Measurements from ENCODE around the gene NAV3. TPM values are rescaled to one million over a fixed set of nuclear protein-coding genes. Genes with fewer than 3 reads are reported as not detected.

The NAV3 gene
- total RNA-seq, 2 experiments from 2014 or later, result not detected

DNA sequence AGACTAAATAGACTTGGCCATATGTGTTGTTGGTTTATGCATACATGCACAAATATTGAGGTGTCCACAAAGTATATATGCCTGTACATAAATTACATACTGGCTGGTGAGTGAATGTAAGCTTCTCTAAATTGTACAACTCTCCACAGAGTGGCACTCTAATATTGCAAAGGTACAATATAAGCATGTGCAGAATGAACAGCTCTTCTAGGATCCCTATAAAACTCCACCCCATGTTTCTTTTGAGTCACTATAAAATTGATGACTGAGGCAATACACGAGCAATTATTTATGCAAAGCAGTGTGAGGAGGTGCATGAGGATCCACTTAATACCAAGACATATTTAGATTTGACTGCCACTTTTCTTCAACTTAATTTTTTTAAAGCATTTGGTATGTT is 172.2 kb downstream of the NAV3 start:
- no peaks in the 10 kb centered on the region for H3K4me1 Mint-ChIP-seq (ENCODE audit: low read depth)
- Histone ChIP-seq H3K4me1 (ENCODE audit: insufficient read depth, low read length) (no peaks in the 10 kb centered on the region), H3K36me3 (ENCODE audit: insufficient read depth, low read length) (no peaks in the 10 kb centered on the region), H3K27ac (ENCODE audit: low read depth in 1 of 2, low read length in 2 of 2) (no peak overlapping the region), H3K9me3 (ENCODE audit: control insufficient read depth in 1 of 2, insufficient read depth in 1 of 2, low read length in 2 of 2) (no peaks in the 10 kb centered on the region), H3K27me3 (ENCODE audit: control insufficient read depth in 1 of 2, insufficient read depth in 2 of 2, low read length in 2 of 2) (no peaks in the 10 kb centered on the region), H3K4me3 (ENCODE audit: low read length) (no peak overlapping the region)
- ChIA-PET POLR2A (no interaction called here), CTCF (no interaction called here)
- no peak overlapping the region for H3K4me3 Mint-ChIP-seq
- no peak overlapping the region for H3K27ac Mint-ChIP-seq
- ATAC-seq (ENCODE audit: poor library complexity), result no peak
- no peaks in the 10 kb centered on the region for H3K27me3 Mint-ChIP-seq
- no peak for DNase-seq
- intact Hi-C loops (cut with DNase I, micrococcal nuclease), result no loop called here
- no peaks in the 10 kb centered on the region for H3K9me3 Mint-ChIP-seq
- TF ChIP-seq, protein P1, sequence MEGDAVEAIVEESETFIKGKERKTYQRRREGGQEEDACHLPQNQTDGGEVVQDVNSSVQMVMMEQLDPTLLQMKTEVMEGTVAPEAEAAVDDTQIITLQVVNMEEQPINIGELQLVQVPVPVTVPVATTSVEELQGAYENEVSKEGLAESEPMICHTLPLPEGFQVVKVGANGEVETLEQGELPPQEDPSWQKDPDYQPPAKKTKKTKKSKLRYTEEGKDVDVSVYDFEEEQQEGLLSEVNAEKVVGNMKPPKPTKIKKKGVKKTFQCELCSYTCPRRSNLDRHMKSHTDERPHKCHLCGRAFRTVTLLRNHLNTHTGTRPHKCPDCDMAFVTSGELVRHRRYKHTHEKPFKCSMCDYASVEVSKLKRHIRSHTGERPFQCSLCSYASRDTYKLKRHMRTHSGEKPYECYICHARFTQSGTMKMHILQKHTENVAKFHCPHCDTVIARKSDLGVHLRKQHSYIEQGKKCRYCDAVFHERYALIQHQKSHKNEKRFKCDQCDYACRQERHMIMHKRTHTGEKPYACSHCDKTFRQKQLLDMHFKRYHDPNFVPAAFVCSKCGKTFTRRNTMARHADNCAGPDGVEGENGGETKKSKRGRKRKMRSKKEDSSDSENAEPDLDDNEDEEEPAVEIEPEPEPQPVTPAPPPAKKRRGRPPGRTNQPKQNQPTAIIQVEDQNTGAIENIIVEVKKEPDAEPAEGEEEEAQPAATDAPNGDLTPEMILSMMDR (IDR thresholded peaks at IDR 0.05), result no peak
- no peaks in the 10 kb centered on the region for H3K36me3 Mint-ChIP-seq (ENCODE audit: low read depth)

DNA sequence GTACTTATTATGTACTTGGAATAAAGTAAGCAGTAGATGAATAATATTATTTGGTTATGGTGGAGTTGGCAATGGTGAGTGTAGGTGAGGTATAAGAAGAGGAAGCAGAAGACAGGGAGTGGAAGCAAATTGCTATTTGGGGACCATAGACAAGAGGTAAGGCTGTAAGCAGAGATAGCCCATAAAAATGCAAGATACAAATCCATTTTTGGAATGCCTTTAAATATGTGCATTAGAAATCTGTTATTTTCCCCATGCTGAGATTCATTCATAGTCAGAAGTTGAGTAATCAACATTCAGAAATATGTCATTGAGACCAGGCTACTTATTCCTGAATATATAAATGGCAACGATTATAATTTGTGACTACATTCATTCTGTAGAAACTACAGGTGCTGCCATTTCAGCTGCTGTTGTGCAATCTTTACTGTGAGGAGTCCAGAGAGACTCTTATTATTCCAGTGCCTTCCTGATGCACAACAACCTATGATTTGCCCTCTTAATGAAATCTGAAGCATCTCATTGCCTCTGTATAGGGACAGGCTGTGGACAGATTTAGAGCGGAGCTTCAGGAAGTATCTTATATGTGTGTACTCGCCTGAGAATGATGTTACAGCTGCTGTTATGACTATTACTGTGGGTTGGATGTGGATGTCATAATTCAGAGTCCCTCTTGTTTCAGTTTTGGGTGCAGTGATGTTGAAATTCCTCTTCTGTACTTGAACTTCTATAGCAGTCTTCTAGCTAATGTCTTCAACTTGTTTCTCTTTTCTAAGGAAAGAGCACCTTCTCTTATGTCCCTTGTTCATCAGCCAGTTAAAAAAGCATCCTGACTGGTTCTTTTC is 173.8 kb downstream of the NAV3 start:
- intact Hi-C loops (cut with DNase I, micrococcal nuclease), result no loop called here
- POLR2A ChIA-PET, result no interaction called here

DNA sequence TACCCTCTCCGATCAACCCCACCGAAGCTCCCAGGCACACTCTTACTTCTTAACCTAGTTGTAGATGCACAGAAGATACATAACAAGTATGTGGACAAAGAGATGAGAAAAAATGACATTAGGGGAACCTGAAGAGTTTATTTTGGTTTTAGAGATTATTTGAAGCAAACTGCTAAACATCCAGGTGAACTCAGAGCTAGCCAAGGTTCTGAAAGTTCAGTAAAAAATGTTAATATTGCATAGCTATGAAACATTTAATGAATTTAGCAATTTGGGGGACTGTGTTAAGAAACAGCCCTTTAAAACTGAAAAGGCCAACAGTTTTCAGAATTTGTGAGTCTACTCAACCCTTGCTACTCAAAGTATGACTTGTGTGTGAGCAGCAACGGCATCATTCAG is 174.4 kb downstream of the NAV3 start:
- ChIA-PET CTCF (no interaction called here), POLR2A (no interaction called here)
- Mint-ChIP-seq H3K36me3 (ENCODE audit: low read depth) (no peaks in the 10 kb centered on the region), H3K4me1 (ENCODE audit: low read depth) (no peaks in the 10 kb centered on the region), H3K27me3 (no peaks in the 10 kb centered on the region), H3K9me3 (peaks cover 1% of the 10 kb centered on the region), H3K4me3 (no peak overlapping the region), H3K27ac (no peak overlapping the region)
- DNase-seq (no peak), ATAC-seq (ENCODE audit: poor library complexity) (no peak)
- Histone ChIP-seq H3K9me3 (ENCODE audit: control insufficient read depth in 1 of 2, insufficient read depth in 1 of 2, low read length in 2 of 2) (no peaks in the 10 kb centered on the region), H3K4me1 (ENCODE audit: insufficient read depth, low read length) (no peaks in the 10 kb centered on the region), H3K4me3 (ENCODE audit: low read length) (no peak overlapping the region), H3K27me3 (ENCODE audit: control insufficient read depth in 1 of 2, insufficient read depth in 2 of 2, low read length in 2 of 2) (no peaks in the 10 kb centered on the region), H3K27ac (ENCODE audit: low read depth in 1 of 2, low read length in 2 of 2) (no peak overlapping the region), H3K36me3 (ENCODE audit: insufficient read depth, low read length) (no peaks in the 10 kb centered on the region)
- intact Hi-C loops (cut with DNase I, micrococcal nuclease), result no loop called here
- TF ChIP-seq, protein P1 (IDR thresholded peaks at IDR 0.05), result no peak

More for the DNA sequence above, 173.8 kb downstream of the NAV3 start:
- H3K9me3 ChIP-seq (ENCODE audit: control insufficient read depth in 1 of 2, insufficient read depth in 1 of 2, low read length in 2 of 2), result no peaks in the 10 kb centered on the region
- no peaks in the 10 kb centered on the region for H3K4me1 ChIP-seq (ENCODE audit: insufficient read depth, low read length)
- Mint-ChIP-seq H3K27ac (no peak overlapping the region), H3K36me3 (ENCODE audit: low read depth) (no peaks in the 10 kb centered on the region), H3K9me3 (no peaks in the 10 kb centered on the region), H3K4me3 (no peak overlapping the region), H3K4me1 (ENCODE audit: low read depth) (no peaks in the 10 kb centered on the region), H3K27me3 (no peaks in the 10 kb centered on the region)
- DNase-seq (peak in 1 of 14 experiments; percentile 2), ATAC-seq (ENCODE audit: poor library complexity) (no peak)
- CTCF ChIA-PET, result no interaction called here
- no peaks in the 10 kb centered on the region for H3K36me3 ChIP-seq (ENCODE audit: insufficient read depth, low read length)
- no peaks in the 10 kb centered on the region for H3K27me3 ChIP-seq (ENCODE audit: control insufficient read depth in 1 of 2, insufficient read depth in 2 of 2, low read length in 2 of 2)
- no peak overlapping the region for H3K4me3 ChIP-seq (ENCODE audit: low read length)
- H3K27ac ChIP-seq (ENCODE audit: low read depth in 1 of 2, low read length in 2 of 2), result no peak overlapping the region
- TF ChIP-seq, protein P1 (IDR thresholded peaks at IDR 0.05), result no peak
